Fibroblast of the conjunctiva (primary cell): ENCODE data around the gene KIF11.
A peak's percentile ranks its signal among the peaks of the same experiment; 100 is the strongest.
"Not testable (repeated sequence)": the region's sequence is repeated elsewhere in the genome, so short reads cannot be mapped to it uniquely, and the experiment has no call there.

Source experiments
- DNase-seq: peaks from one replicate; pipeline ENCODE4 v3.0.0-alpha.2; 2010; ENCODE audit warnings: low read depth

The KIF11 gene

DNA sequence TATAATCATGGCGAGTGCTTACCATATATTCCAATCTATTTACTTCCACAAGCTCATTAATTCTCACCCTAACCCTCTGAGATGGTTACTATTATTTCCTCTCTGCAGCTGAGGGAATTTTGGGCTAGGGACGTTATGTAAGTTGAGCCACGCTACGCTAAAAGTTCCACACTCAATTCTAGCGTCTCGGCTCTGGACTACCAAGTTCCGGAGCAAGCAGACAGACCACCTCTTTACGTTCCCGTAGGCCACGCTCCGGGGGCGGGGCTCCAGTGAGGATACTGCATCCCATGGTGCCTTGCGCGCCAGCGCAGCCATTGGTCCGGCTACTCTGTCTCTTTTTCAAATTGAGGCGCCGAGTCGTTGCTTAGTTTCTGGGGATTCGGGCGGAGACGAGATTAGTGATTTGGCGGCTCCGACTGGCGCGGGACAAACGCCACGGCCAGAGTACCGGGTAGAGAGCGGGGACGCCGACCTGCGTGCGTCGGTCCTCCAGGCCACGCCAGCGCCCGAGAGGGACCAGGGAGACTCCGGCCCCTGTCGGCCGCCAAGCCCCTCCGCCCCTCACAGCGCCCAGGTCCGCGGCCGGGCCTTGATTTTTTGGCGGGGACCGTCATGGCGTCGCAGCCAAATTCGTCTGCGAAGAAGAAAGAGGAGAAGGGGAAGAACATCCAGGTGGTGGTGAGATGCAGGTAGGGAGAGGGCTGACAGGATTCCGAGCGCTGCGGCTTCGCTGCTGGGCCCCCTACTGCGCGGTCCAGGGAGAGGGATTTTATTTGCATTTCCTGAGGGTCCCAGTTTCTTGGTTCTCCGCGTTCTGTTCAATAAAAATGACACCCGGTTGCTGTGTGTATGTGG is at the start of gene KIF11:
KIF11 (plus strand) TSS at position 370 of the 858 bp plus-strand sequence; CDS start at position 616, 246 bp downstream.
- peak; percentile 92 for DNase-seq

DNA sequence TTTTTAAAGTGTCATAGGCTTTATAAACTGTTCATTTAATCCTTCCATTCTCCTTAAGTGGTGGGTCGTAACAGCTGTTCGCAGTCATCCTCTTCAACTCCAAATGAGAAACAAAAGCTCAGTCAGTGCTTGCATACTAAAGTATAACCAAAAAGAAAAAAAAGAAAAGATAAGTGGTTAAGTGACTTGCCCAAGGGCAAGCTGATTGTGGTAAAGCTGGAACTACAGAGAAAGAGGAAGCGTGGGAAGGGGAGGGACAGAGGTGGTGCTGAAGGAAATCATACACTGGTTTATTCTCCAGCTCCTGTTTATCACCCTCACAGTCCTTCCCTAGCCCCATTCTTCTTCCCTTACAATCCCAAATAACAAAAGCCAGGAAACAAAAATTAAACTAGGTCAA is 48.6 kb upstream of the KIF11 start:
- DNase-seq, result no peak

DNA sequence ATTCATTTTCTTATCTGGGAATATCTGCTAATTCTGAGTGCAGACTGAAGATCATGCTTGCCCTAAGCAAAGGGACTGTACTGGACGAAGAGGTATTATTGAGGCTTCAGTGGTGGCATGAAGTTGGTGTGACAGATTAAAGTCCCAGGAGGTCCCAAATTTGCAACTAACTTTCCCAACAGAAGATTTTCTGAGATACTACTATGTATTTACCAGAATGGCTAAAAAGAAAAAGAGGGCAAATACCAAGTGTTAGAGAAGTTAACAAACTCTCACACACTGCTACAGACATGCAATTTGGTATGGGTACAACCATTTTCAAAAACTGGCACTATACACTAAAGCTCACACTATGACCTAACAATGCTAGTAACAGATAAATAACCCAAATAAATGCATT is 47.4 kb upstream of the KIF11 start:
- DNase-seq, result no peak

DNA sequence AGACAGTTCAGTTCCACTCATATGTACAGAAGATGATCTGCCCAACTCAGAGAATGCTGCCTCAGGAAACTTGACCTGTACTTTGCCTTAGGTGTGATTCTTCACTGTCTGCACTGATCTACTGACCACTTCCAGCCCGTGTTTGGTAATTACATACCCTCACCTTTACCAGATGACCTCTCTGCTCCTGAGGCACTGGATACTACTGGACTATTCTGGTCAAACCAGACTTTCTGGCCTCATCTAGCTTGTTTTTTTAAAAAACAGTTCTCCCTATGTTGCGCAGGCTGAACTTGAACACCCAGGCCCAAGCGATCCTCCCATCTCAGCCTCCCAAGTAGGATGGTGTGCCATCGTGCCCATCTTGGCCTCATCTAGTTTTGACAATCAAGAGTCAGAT is 45.3 kb upstream of the KIF11 start:
- DNase-seq, result no peak

DNA sequence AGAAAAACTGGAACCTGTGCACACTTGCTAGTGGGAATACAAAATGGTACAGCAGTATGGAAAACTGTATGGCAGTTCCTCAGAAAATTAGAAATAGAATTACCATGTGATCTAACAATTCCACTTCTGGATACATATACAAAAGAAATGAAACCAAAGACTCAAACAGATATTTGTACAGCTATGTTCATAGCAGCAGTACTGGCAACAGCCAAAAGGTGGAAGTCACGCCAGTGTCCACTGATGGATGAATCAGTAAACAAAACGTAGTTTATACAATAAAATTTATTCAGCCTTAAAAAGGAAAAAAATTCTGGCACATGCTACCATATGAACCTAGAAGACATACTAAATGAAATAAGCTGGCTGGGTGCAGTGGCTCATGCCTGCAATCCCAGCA is 42.0 kb upstream of the KIF11 start:
- no peak for DNase-seq

DNA sequence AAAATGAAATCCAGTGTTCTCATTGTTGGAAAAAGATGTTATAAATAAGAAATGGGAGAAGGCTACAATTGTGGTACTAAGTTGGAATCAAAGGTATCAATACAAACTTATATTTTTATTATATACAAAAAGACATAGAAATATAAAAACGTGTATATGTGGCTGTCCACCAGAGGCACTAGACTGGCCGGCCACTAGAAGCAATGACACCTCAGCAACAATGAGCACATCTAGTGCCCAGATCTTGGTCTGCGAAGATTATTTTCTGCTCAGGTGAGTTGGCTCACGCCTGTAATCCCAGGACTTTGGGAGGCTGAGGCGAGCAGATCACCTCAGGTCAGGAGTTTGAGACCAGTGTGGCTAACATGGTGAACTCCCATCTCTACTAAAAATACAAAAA is 40.6 kb upstream of the KIF11 start:
- no peak for DNase-seq

DNA sequence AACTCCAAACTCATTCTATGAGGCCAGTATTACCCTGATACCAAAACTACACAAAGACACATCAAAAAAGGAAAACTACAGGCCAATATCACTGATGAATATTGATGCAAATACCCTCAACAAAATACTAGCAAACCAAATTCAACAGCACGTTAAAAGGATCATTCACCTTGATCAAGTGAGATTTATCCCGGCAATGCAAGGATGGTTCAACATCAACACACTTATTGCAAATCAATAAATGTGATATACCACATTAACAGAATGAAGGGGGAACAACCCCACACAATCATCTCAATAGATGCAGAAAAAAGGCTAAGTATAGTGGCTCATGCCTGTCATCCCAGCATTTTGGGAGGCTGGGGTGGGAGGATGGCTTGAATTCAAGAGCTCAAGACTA is 39.0 kb upstream of the KIF11 start:
- DNase-seq, result no peak

DNA sequence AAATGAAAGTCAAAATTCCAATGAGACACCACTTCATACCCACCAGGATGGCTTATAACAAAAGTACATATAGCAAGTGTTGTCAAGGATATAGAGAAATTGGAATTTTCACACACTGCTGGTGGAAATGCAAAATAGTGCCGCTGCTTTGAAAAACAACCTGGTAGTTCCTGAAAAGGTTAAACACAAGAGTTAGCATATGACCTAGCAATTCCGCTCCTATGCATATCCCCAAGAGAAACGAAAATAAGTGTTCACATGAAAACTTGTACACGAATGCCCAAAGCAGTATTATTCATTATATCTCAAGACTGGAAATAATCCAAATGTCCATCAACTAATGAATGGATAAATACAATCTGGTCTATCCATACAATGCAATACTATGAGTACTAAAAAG is 33.9 kb upstream of the KIF11 start:
- no peak for DNase-seq

DNA sequence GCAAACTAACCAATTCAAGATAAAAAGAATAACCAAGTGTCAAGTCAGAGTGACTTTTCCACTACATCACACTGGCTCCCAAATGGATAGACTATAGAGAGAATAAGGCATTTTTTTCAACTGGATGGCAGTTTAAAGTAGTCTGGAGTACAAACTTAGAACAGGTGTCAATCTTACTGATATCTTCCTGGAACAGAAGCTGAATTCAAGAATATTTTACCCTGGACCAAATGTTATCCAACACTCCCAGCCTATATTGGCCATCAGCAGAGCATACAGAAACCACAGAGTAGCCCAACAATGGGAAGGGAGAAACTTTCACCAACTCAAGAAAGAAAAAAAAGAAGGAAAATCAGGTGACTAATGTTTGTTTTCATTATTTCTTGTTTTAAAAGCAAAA is 30.5 kb upstream of the KIF11 start:
- DNase-seq, result no peak

DNA sequence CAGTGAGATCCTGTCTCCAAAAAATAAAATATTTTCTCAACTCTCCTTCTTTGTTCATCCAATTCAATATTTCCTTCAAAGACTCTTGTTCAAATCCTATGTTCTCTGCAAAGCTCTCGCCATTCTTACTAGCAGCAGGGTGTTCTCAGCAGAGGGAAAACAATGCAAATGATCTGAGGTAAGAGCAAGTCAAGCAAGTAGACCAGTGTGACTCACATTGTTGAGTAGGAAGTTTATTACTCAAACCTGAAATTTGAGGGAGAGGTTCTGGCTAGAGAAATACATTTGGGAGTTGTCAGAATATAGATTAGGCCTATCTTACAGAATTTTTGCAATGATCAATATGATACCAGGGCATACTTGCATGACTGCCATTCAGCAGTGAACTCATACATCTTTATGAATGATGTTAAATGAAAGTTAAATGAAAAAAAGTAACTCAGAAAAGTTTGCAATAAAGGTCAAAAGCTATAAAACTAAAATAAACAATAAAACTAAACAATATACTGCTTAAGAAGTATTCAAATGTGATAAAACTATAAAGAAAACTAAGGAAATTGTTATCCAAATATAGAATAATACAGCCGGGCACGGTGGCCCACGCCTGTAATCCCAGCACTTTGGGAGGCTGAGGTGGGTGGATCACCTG is 24.9 kb upstream of the KIF11 start:
- DNase-seq, result peak; percentile 31

DNA sequence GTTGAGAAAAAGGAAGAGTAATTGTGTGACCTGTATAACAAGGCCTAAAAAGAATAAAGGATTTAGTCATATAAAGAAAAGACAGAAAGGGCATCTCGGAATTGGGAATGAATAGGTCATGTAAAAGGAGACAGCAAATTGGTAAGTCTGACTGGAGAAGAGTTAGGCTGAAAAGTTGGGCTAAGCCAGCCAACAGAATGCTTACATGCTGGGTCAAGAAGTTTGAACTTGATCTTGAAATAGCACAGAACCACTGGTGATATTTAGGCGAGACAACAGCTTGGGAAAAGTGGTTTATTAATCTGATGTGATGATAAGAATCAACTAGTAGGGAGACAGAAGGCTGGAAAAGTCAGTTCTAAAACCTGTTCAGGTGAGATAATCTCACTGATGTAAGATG is 23.9 kb upstream of the KIF11 start:
- DNase-seq, result no peak

DNA sequence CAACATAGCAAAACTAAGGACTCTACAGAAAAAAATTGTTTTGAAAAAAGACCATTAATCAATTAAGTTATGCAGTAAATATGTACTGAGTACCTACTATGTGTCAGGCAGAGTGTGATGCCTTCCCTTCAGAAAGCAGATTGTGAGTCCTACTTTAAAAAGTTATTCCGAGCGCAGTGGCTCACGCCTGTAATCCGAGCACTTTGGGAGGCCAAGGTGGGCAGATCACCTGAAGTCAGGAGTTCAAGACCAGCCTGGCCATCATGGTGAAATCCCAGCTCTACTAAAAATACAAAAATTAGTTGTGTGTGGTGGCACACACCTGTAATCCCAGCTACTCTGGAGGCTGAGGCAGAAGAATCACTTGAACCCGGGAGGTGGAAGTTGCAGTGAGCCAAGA is 23.3 kb upstream of the KIF11 start:
- not testable (repeated sequence) for DNase-seq

DNA sequence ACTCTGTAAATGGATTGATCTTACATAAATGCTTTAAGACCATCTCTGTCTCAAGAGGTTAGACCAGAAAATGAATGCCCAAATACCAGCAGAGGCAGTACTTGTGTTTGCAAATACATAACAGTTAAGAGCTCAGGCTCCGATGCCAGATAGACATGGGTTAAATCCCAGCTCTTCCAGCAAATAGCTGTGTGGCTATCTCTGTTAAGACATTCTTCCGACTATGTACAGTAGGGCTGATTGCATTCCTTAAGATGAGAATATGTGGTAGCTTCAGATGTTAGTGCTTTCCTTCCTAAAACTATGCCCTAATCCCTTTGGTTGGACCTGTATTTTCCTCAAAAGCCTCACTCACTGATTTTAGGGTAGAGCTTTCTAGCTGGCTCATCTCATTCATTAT is 21.3 kb upstream of the KIF11 start:
- DNase-seq, result no peak

DNA sequence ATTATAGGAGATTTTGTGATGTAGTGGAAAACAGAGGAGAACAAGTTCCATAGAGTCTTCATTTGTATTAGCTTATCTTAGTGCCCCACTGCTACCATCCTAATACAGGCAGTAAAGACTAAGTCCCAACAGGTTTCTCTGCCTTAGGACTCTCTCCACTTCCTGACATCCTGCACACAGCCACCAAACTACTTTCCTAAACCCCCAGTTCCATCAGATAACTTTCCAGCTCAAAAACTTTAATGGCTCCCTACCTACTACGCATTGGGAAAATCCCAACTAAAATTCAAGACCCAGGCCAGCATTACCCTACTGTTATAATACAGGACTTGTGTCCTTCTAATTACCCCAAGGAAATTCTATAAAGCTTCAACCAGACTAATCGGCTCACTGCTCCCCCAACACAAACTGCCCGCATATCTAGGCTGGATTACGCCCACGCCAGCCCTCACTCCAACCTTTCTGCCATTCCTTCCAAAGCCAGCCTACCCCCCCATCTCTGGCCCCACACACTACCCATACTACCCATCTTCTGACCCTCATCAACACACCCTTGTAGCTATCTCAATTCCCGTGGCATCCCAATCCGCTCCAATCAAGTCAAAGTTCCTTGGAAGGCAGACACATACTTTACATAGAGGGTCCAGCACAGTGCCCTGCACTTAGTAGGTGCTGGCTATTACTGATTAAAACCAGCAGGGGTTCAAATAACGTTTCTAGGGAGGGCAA is 20.4 kb upstream of the KIF11 start:
- DNase-seq, result no peak

DNA sequence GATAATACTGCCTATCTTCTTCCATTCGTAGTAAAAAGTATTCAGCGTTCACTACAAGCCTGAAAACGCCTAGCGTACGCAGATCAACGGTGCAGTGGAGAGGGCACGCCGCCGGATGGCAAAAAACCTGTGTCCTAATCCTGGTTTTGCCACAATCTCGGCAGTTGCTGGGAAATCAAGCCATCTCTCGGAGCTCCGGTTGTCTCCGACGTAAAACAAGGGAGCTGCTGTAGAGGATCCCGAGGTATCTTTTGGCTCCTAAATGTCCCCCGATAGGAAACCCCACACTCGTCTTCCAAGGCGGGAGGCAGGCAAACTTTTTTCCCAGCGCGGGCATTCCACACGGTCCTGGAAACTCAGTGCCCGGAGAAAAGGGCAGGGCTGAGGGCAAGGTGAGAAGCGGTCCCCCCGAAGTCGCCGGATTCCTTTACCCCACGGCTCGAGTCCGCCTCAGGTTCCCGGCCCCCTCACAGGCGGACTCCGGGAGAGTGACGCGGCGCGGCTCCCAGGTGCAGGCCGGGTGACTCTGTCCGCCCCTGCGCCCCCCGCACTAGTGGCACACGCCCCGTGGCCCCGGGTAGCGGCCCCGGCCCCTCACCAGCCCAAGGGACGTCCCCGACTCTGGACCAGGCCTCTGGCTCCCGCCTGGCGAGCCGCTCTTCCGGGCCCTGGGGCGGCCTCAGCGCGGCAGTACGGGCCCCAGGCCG is 19.7 kb upstream of the KIF11 start:
- DNase-seq, result no peak

DNA sequence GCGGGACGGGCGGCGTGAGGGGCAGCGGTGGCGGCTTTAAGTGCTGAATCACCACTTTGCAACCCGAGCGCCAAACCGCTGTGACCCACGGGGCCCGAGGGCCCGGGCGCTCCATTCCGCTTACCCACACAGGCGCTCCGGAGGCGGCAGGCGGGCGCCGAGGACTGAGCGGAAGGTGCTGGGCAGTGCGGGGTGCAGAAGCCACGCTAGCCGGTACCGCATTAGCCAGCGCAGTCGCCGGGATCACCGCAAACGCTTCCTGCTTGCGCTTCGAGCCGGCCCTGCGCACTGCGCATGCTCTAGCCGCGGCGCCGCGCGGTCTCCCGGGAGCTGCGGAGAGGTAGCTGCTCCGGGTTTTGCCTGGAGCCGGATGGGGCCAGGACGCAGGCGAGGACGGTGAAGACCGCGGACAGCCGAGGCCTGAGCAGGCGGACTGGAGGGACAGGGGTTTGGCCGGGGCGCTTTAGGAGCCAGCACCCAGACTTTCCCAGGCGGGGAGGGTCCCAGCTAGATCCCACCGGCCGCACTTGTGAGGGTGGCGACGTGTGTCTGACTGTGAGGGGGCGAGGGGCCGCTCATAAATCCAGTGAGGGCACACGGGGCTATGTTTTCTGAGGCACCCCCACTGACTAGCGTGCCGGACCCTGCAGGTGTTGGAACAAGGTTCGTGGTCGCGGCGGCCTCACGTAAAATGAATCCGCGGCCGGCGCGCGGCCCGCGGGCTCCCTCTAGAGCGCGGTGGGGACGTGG is 19.0 kb upstream of the KIF11 start, which contains the start of gene IDE:
IDE (minus strand) TSS at position 296 of the 750 bp plus-strand sequence; CDS start at position 222, 74 bp downstream.
- peak; percentile 67 for DNase-seq

DNA sequence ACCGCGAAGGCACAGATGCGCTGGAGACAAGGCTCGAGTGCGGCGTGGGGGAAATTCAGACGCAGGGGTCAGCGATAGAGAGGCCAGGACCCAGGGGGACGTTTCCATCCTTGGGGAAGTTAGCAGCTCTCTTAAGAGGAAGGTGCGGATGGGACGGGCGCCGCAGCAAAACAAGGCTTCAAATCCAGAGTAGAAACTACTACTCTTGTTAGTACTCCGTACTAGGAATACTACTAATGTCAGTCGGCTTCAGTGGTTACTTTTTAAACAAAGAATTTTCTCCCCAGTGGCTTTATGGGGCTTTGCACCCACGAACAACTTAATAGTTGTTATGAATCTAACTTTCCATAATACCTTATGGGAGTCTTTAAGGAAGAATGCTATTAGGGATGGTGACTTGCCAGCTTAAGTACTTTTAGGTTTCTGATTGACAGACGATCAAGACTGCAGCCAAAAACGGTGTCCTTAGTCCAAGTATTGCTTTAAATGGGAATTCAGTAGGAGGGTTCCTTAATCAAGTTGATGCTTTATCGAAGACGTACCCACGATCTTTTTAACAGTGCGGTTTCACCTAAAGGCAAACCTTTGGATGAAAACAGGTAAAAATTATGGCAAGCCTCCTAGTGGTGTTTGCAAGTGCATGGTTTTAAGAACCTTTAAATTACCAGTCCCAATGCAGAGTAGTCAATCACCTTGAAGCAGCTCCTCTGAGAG is 18.2 kb upstream of the KIF11 start:
- DNase-seq, result no peak

DNA sequence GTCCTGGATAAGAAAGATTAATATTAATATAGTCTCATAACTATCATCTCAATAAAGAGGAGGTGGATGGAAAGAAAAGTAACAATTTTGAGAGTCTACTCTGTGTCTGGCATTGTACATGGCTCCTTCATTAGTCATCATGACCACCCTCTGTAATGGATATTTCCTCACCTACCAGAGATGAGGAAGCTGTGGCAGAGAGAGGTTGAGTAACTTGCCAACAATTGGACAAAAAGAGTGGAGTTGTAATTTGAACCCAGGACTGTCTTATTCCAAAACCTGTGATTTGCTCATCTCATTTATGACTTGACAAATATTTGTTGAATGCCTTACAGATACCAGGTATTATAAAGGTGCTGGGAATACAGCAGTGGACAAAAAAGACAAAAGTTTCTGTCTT is 17.0 kb upstream of the KIF11 start:
- DNase-seq, result no peak

DNA sequence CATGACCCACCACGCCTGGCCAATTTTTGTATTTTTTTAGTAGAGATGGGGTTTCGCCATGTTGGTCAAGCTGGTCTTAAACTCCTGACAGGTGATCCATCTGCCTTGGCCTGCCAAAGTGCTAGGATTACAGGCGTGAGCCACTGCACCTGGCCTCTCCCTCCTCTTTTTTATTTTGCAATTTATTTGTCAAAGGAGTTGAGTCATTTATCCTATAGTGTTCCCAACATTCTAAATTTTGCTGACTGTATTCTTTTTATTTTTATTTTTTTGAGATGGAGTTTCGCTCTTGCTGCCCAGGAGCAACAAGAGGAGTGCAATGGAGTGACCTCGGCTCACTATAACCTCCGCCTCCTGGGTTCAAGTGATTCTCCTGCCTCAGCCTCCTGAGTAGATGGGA is 10.6 kb upstream of the KIF11 start:
- not testable (repeated sequence) for DNase-seq

DNA sequence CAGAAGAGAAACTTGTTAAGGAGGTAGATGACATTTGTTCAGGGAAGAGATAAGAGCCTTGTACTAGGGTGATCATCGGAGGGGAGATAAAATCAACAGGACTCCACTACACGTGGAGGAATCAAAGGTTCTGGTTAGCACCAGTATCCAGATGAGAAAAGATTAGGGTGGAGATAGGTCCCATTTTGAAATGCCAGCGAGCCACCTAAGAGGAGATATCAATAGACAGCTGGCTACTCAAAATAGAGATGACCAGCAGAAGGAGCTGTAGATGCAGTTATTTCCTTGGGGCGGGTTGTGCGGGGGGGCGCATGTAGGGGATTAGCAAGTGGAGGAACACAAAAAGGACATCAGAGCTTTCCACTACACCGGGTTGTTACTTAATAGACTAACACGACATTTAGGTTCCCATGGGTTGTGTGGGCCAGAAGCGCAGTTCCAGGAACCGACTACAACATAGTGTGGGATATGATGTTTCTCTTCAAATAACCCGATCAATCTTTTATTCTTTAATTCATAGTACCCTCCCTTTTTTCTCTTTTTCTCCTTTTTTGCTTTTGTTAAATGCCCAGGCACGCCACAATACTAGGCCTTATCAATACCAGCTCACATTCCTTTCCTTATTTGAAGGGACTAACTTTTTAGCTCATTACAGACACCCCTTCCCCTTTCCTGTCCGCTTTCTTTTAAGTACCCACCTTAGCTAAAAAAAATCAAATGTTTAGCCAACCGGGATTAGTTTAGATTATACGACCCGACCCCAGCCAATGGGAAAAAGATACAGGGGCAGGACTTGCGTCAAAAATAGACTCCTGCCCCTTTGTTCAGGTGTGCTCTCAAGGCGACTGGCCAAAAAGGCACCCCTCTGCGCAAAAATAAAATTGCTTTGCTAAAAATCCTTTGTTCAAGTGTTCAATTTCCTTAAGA is 2.0 kb upstream of the KIF11 start:
- peak; percentile 49 for DNase-seq
